ENCODE data around the gene DIP2C. TPM values are rescaled to one million over a fixed set of nuclear protein-coding genes. Genes with fewer than 3 reads are reported as not detected.
"Not testable (repeated sequence)": the region's sequence is repeated elsewhere in the genome, so short reads cannot be mapped to it uniquely, and the experiment has no call there.

DIP2C gene
- total and polyA plus RNA-seq, 7 experiments from 2014 or later, result 1.1 to 8.7 (median 4.5) TPM

DNA sequence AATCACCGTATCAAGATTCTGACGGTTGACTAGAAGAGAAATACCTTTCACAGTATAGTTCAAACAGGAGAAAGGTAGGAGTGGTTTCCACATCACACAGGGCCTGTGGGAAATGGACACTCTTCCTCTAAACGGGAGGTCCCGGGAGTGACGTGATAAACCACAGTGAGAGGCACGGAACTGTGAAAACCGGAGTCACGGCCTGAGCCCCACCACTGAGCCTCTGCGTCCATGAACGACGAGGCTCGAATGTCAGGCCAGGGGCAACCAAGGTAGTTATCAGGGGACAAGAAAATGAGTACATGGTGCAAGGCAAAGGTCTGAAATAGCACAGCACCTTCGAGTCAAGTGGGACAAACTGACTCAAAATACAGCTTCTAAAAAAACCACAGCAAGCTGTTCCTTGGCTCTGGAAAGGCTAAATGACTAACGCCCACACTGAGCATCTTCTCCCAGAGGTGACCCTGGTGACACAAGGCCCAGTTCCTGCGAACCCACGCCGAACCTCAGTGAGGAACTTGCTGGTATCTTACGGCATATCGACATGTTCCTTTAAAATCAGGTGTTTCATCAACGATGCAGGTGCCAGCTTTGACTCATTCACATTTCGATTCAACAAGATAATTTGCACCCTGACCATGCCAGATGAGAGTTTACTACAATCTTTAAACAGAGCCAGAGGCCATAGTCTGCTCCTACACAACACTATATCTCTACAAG, 99.3 kb downstream of the DIP2C start:
- no peak for ATAC-seq
- Histone ChIP-seq H3K4me3 (ENCODE audit: low read length) (no peak overlapping the region), H3K4me1 (ENCODE audit: control insufficient read depth in 2 of 2, insufficient read depth in 2 of 2, low read length in 2 of 2) (no peaks in the 10 kb centered on the region), H3K36me3 (ENCODE audit: control insufficient read depth in 2 of 3, insufficient read depth in 3 of 3, low read length in 3 of 3) (no peaks in the 10 kb centered on the region), H3K9me3 (ENCODE audit: control insufficient read depth in 2 of 3, low read length in 3 of 3) (no peaks in the 10 kb centered on the region), H3K27ac (ENCODE audit: low read depth, low read length) (no peak overlapping the region), H3K27me3 (ENCODE audit: control insufficient read depth in 2 of 2, insufficient read depth in 2 of 2, low read length in 2 of 2) (no peaks in the 10 kb centered on the region)
- intact Hi-C loops (cut with micrococcal nuclease), result no loop called here
- ChIA-PET CTCF (no interaction called here), POLR2A (no interaction called here)
- Mint-ChIP-seq H3K9me3 (peaks cover 0 to 1% (median 0%) of the 10 kb centered on the region in 11 donors), H3K4me1 (peaks cover 0 to 1% (median 0%) of the 10 kb centered on the region in 7 donors), H3K27ac (no peak overlapping the region), H3K4me3 (no peak overlapping the region), H3K36me3 (peaks cover 0 to 3% (median 0%) of the 10 kb centered on the region in 5 donors), H3K27me3 (peaks cover 0 to 17% (median 2%) of the 10 kb centered on the region in 5 donors)
- DNase-seq, result no peak

DNA sequence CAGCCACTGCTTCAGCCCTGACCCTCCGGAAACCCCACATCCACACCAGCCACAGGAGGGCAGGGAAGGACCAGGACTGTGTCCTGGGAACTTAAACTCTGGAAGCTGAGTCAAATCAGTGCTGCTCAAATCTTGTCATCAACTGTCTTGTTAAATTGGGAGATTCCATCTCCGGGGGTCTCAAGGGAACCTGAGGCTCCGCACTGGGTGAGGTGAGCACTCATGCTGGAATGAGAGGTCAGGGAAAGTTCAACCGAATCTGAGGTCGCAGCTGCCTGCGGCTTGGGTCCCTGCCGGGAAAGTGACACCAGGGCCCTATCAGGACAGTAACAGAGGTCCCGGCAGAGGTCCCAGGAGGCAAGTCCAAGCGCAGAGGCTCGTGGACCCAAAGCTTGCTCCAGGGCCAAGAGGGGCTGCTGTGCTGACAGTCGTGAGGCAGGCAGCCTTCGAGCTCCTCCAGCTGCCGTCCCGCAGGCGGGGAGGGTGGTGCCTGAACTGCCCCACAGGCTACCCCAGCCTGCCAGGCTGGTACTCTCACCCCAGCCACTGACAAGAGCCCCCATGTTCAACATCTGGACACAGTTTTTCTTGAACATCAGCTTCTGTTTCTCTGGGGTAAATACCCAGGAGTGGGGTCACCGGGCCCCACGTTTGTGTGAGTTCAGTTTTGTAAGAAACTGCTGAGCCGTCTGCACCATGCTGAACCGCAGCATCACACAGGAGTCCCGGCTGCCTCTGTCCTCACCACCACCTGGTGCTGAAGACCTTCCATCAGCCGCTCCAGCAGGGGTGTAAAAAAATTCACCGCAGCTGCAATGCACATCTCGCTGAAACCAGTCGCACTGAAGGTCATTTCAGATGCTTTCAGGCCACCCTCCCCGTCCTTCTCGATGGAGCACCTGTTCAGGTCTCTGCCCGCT, 101.0 kb downstream of the DIP2C start:
- Histone ChIP-seq H3K27ac (ENCODE audit: low read depth, low read length) (no peak overlapping the region), H3K36me3 (ENCODE audit: control insufficient read depth in 2 of 3, insufficient read depth in 3 of 3, low read length in 3 of 3) (no peaks in the 10 kb centered on the region), H3K27me3 (ENCODE audit: control insufficient read depth in 2 of 2, insufficient read depth in 2 of 2, low read length in 2 of 2) (no peaks in the 10 kb centered on the region), H3K4me1 (ENCODE audit: control insufficient read depth in 2 of 2, insufficient read depth in 2 of 2, low read length in 2 of 2) (no peaks in the 10 kb centered on the region), H3K4me3 (ENCODE audit: low read length) (no peak overlapping the region), H3K9me3 (ENCODE audit: control insufficient read depth in 2 of 3, low read length in 3 of 3) (no peaks in the 10 kb centered on the region)
- Mint-ChIP-seq H3K36me3 (peaks cover 0 to 3% (median 0%) of the 10 kb centered on the region in 5 donors), H3K27me3 (peaks cover 0 to 17% (median 2%) of the 10 kb centered on the region in 5 donors), H3K27ac (no peak overlapping the region), H3K4me1 (peaks cover 0 to 4% (median 0%) of the 10 kb centered on the region in 7 donors), H3K9me3 (peaks cover 0 to 4% (median 0%) of the 10 kb centered on the region in 11 donors), H3K4me3 (no peak overlapping the region)
- intact Hi-C loops (cut with micrococcal nuclease), result no loop called here
- DNase-seq (no peak), ATAC-seq (no peak)
- ChIA-PET POLR2A (no interaction called here), CTCF (no interaction called here)

DNA sequence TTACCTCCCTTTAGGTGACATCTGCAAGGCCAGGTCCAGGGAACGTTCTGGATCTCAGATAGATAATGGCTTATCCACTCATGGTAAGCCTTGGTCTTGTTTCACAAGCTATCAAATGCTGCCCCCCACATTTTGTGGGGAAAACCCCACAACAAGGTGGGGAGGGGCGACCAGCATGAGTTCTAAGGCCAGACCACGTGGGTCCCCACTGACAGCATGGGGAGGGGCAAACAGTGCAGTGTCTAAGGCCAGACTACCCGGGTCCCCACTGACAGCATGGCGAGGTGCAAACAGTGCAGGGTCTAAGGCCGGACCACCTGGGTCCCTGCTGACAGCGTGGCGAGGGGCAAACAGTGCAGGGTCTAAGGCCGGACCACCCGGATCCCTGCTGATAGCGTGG, 102.8 kb downstream of the DIP2C start:
- H3K4me3 Mint-ChIP-seq, result no peak overlapping the region
- Histone ChIP-seq H3K27me3 (ENCODE audit: control insufficient read depth in 2 of 2, insufficient read depth in 2 of 2, low read length in 2 of 2) (no peaks in the 10 kb centered on the region), H3K9me3 (ENCODE audit: control insufficient read depth in 2 of 3, low read length in 3 of 3) (no peaks in the 10 kb centered on the region), H3K4me1 (ENCODE audit: control insufficient read depth in 2 of 2, insufficient read depth in 2 of 2, low read length in 2 of 2) (no peaks in the 10 kb centered on the region), H3K27ac (ENCODE audit: low read depth, low read length) (no peak overlapping the region), H3K4me3 (ENCODE audit: low read length) (no peak overlapping the region), H3K36me3 (ENCODE audit: control insufficient read depth in 2 of 3, insufficient read depth in 3 of 3, low read length in 3 of 3) (no peaks in the 10 kb centered on the region)
- no peak for ATAC-seq
- no peak for DNase-seq
- H3K36me3 Mint-ChIP-seq, result peaks cover 0 to 3% (median 0%) of the 10 kb centered on the region in 5 donors
- H3K9me3 Mint-ChIP-seq, result peaks cover 0 to 4% (median 0%) of the 10 kb centered on the region in 11 donors
- no peak overlapping the region for H3K27ac Mint-ChIP-seq
- peaks cover 0 to 4% (median 0%) of the 10 kb centered on the region in 7 donors for H3K4me1 Mint-ChIP-seq
- intact Hi-C loops (cut with micrococcal nuclease), result no loop called here
- CTCF ChIA-PET, result no interaction called here
- peaks cover 0 to 15% (median 2%) of the 10 kb centered on the region in 5 donors for H3K27me3 Mint-ChIP-seq
- POLR2A ChIA-PET, result no interaction called here

DNA sequence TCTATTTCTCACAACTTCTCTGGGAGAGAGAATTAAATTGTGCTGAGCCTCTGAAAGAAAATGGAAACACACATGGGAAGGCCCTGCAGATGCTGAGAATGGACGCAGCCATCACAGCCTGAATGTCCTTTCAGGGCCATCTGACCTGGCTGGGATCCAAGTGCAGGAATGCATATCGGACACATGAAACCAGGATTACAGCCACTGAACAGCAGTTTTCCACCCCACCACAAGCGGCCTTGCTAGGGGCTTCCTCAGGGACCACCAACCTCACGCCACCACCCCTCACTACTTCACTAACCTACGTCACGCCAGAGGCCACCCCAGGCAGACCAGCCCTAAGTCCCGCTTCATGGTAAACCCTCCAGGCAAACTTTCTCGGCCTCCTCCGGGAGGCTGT, 103.3 kb downstream of the DIP2C start:
- intact Hi-C loops (cut with micrococcal nuclease), result no loop called here
- DNase-seq (no peak), ATAC-seq (no peak)
- H3K27me3 Mint-ChIP-seq, result peaks cover 0 to 10% (median 0%) of the 10 kb centered on the region in 5 donors
- POLR2A ChIA-PET, result no interaction called here
- peaks cover 0 to 4% (median 0%) of the 10 kb centered on the region in 7 donors for H3K4me1 Mint-ChIP-seq
- no peak overlapping the region for H3K4me3 Mint-ChIP-seq
- Histone ChIP-seq H3K4me1 (ENCODE audit: control insufficient read depth in 2 of 2, insufficient read depth in 2 of 2, low read length in 2 of 2) (no peaks in the 10 kb centered on the region), H3K27ac (ENCODE audit: low read depth, low read length) (no peak overlapping the region), H3K27me3 (ENCODE audit: control insufficient read depth in 2 of 2, insufficient read depth in 2 of 2, low read length in 2 of 2) (no peaks in the 10 kb centered on the region), H3K9me3 (ENCODE audit: control insufficient read depth in 2 of 3, low read length in 3 of 3) (no peaks in the 10 kb centered on the region), H3K36me3 (ENCODE audit: control insufficient read depth in 2 of 3, insufficient read depth in 3 of 3, low read length in 3 of 3) (no peaks in the 10 kb centered on the region), H3K4me3 (ENCODE audit: low read length) (no peak overlapping the region)
- peaks cover 0 to 4% (median 0%) of the 10 kb centered on the region in 11 donors for H3K9me3 Mint-ChIP-seq
- no peak overlapping the region for H3K27ac Mint-ChIP-seq
- H3K36me3 Mint-ChIP-seq, result peaks cover 0 to 3% (median 0%) of the 10 kb centered on the region in 5 donors
- CTCF ChIA-PET, result no interaction called here

DNA sequence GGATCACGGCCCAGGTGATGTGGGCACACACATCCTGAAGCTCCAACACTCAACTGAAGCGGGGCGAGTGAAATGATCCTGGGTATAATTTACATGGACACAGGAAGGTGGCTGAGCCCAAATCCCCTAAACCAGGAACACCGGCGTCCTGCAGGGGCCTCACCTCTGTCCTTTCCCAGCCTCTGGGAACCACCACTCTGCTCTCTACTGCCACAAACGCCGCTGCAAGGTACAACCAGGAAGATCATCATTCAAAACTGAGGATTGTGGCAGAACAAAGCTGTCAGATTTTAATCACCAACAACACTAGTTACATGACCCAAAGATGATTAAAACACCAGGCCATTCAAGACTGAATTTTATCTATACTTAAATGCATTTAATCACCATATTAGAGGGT, 104.0 kb downstream of the DIP2C start:
- POLR2A ChIA-PET, result no interaction called here
- no peak overlapping the region for H3K27ac Mint-ChIP-seq
- H3K4me3 ChIP-seq (ENCODE audit: low read length), result no peak overlapping the region
- CTCF ChIA-PET, result no interaction called here
- ATAC-seq (no peak), DNase-seq (no peak)
- H3K9me3 ChIP-seq (ENCODE audit: control insufficient read depth in 2 of 3, low read length in 3 of 3), result no peaks in the 10 kb centered on the region
- H3K36me3 Mint-ChIP-seq, result peaks cover 0 to 3% (median 0%) of the 10 kb centered on the region in 5 donors
- intact Hi-C loops (cut with micrococcal nuclease), result no loop called here
- H3K27ac ChIP-seq (ENCODE audit: low read depth, low read length), result no peak overlapping the region
- peaks cover 0 to 4% (median 0%) of the 10 kb centered on the region in 7 donors for H3K4me1 Mint-ChIP-seq
- H3K36me3 ChIP-seq (ENCODE audit: control insufficient read depth in 2 of 3, insufficient read depth in 3 of 3, low read length in 3 of 3), result no peaks in the 10 kb centered on the region
- H3K27me3 ChIP-seq (ENCODE audit: control insufficient read depth in 2 of 2, insufficient read depth in 2 of 2, low read length in 2 of 2), result no peaks in the 10 kb centered on the region
- H3K4me3 Mint-ChIP-seq, result no peak overlapping the region
- H3K4me1 ChIP-seq (ENCODE audit: control insufficient read depth in 2 of 2, insufficient read depth in 2 of 2, low read length in 2 of 2), result no peaks in the 10 kb centered on the region
- peaks cover 0 to 10% (median 0%) of the 10 kb centered on the region in 5 donors for H3K27me3 Mint-ChIP-seq
- peaks cover 0 to 4% (median 0%) of the 10 kb centered on the region in 11 donors for H3K9me3 Mint-ChIP-seq

DNA sequence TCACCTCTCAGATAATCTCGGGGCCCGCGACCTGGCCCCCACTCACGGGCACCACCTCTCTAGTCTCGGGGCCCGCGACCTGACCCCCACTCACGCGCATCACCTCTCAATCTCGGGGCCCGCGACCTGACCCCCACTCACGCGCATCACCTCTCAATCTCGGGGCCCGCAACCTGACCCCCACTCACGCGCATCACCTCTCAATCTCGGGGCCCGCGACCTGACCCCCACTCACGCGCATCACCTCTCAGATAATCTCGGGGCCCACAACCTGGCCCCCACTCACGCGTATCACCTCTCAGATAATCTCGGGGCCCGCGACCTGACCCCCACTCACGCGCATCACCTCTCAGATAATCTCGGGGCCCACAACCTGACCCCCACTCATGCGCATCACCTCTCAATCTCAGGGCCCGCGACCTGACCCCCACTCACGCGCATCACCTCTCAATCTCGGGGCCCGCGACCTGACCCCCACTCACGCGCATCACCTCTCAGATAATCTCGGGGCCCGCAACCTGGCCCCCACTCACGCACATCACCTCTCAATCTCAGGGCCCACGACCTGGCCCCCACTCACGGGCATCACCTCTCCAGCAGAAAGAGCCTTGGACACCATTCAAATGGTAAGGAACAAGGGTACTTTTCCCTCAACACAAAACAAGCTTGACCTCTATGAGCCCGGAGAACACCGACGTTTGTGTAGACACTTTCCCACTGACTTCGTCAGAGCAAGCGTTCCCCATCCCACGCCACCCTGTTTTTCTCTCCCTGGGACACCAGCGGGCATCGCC, 104.8 kb downstream of the DIP2C start:
- H3K27ac Mint-ChIP-seq; H3K9me3 Mint-ChIP-seq; CTCF ChIA-PET; DNase-seq; ATAC-seq; H3K36me3 ChIP-seq (ENCODE audit: control insufficient read depth in 2 of 3, insufficient read depth in 3 of 3, low read length in 3 of 3); H3K27me3 Mint-ChIP-seq; H3K4me3 ChIP-seq (ENCODE audit: low read length); H3K9me3 ChIP-seq (ENCODE audit: control insufficient read depth in 2 of 3, low read length in 3 of 3); H3K36me3 Mint-ChIP-seq; H3K27me3 ChIP-seq (ENCODE audit: control insufficient read depth in 2 of 2, insufficient read depth in 2 of 2, low read length in 2 of 2); H3K4me1 Mint-ChIP-seq; H3K4me1 ChIP-seq (ENCODE audit: control insufficient read depth in 2 of 2, insufficient read depth in 2 of 2, low read length in 2 of 2); H3K27ac ChIP-seq (ENCODE audit: low read depth, low read length); POLR2A ChIA-PET; intact Hi-C loops (cut with micrococcal nuclease); H3K4me3 Mint-ChIP-seq: not testable (repeated sequence)
